RWPE1 (cell line): ENCODE measurements around the gene HRH3.

Experiments
- CTCF ChIA-PET: fragments of 350-600 bp; sonication (Branson Sonifier 250); formaldehyde crosslinking; extraction: SDS; loops from one replicate; lab custom pipeline; 2021; lab: Yijun Ruan, JAX
- POLR2A ChIA-PET: fragments of 400-600 bp; formaldehyde crosslinking; extraction: SDS; loops from one replicate; lab custom pipeline; 2020; ENCODE audit warnings: antibody characterized with exemption; ENCODE audit not compliant: low non-redundant PET; lab: Yijun Ruan, JAX
- DNase-seq: peaks from one replicate; pipeline ENCODE4 v3.0.0; 2012; ENCODE audit warnings: low spot score
- H3K27ac ChIP-seq: fragments of 450-650 bp; 2 replicates; pipeline ENCODE4 v1.5.1; 2017
- CTCF ChIP-seq: fragments of 450-650 bp; conservative IDR thresholded peaks from 2 replicates; pipeline ENCODE4 v1.5.1; 2017; ENCODE audit warnings: low read depth, mild to moderate bottlenecking

The HRH3 gene

GRCh38 chr20:62233684-62234083 is 13.6 kb upstream of the HRH3 start:
- POLR2A ChIA-PET: no interaction called here
- no peak for TF ChIP-seq CTCF
- H3K27ac ChIP-seq: no peak overlapping the region
- no peak for DNase-seq
- CTCF ChIA-PET: interaction anchor here (0.7 kb wide), 1 partner anchor 12 kb away, joined by 3 read pairs; no protein-coding TSS in a partner anchor

- no peak for DNase-seq
- ChIA-PET CTCF (interaction anchor here (0.7 kb wide), 1 partner anchor 11 kb away, joined by 3 read pairs; no protein-coding TSS in a partner anchor), POLR2A (no interaction called here)
- TF ChIP-seq CTCF: no peak
- no peak overlapping the region for H3K27ac ChIP-seq
These were observed 12.9 kb upstream of the HRH3 start for GRCh38 chr20:62232770-62233645.

- no peak for DNase-seq
- no peak for TF ChIP-seq CTCF
- CTCF ChIA-PET: interaction anchor here (0.6 kb wide), 1 partner anchor 35 kb away, joined by 3 read pairs; no protein-coding TSS in a partner anchor
- H3K27ac ChIP-seq: no peak overlapping the region
- POLR2A ChIA-PET: no interaction called here
These were observed 12.1 kb upstream of the HRH3 start for GRCh38 chr20:62232194-62232593.

GRCh38 chr20:62231292-62231691 is 11.2 kb upstream of the HRH3 start:
- POLR2A ChIA-PET: no interaction called here
- CTCF ChIA-PET: no interaction called here
- no peak for DNase-seq
- TF ChIP-seq CTCF: no peak
- H3K27ac ChIP-seq: no peak overlapping the region

GRCh38 chr20:62230696-62231095 is 10.6 kb upstream of the HRH3 start:
- no peak for TF ChIP-seq CTCF
- DNase-seq: no peak
- no peak overlapping the region for H3K27ac ChIP-seq
- ChIA-PET POLR2A (no interaction called here), CTCF (no interaction called here)

GRCh38 chr20:62230276-62230675 is 10.2 kb upstream of the HRH3 start:
- TF ChIP-seq CTCF: no peak
- DNase-seq: no peak
- H3K27ac ChIP-seq: no peak overlapping the region
- ChIA-PET POLR2A (no interaction called here), CTCF (no interaction called here)
